ENCODE results near the gene PIWIL4.

Gene PIWIL4

DNA sequence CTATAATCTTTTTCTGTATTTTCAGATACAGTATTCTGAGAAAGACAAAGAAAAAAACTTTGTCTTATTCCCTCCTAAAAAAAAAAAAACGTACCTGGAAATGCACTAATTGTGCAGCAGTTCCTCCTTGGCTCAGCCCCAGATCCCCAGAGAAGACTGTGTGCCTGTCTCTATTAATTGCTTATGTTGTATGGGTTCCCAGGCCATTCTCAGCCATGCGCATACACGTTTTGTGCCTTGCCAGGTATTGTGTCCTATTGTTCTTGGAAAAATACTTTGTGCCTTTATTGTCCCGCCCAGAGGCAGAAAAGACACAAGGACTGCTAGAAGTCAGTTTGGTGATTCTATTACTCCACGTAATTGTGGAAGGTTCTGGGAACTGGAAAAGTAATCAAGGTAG is 91.2 kb downstream of the PIWIL4 start:
- Histone ChIP-seq H3K9me3 (ENCODE audit: control insufficient read depth in 1 of 2, low read length in 2 of 2) (no peaks in the 10 kb centered on the region), H3K27me3 (ENCODE audit: control insufficient read depth in 1 of 2, insufficient read depth in 2 of 2, low read length in 2 of 2) (no peaks in the 10 kb centered on the region), H3K4me1 (ENCODE audit: control insufficient read depth in 1 of 2, insufficient read depth in 2 of 2, low read length in 2 of 2) (no peaks in the 10 kb centered on the region), H3K36me3 (ENCODE audit: control insufficient read depth in 1 of 2, insufficient read depth in 2 of 2, low read length in 2 of 2) (no peaks in the 10 kb centered on the region), H3K4me3 (ENCODE audit: low read depth in 1 of 2, low read length in 2 of 2) (no peak overlapping the region), H3K9ac (ENCODE audit: low read depth in 1 of 2, low read length in 2 of 2) (no peak overlapping the region), H3K27ac (ENCODE audit: low read depth, low read length) (no peak overlapping the region)

DNA sequence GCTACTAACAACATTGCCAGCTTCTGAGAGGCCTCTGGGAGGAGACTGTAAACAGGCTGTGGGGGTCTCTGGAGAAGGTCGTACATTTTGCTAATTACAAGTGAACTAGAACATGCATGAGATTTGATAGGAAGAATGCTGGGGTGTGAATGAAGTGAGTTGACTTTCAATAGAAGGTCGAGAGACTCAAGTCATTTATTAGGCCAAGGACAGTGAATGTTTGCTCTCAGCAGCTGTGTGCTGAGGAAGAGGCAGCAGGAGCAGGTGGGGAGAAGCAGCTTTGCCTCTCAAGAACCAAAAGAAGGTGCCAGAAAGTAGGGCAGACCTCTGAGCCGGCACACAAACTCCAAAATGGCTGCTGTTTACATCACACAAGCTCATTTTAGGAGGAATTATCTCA is 91.7 kb downstream of the PIWIL4 start:
- Histone ChIP-seq H3K4me3 (ENCODE audit: low read depth in 1 of 2, low read length in 2 of 2) (no peak overlapping the region), H3K36me3 (ENCODE audit: control insufficient read depth in 1 of 2, insufficient read depth in 2 of 2, low read length in 2 of 2) (no peaks in the 10 kb centered on the region), H3K4me1 (ENCODE audit: control insufficient read depth in 1 of 2, insufficient read depth in 2 of 2, low read length in 2 of 2) (no peaks in the 10 kb centered on the region), H3K9me3 (ENCODE audit: control insufficient read depth in 1 of 2, low read length in 2 of 2) (no peaks in the 10 kb centered on the region), H3K27ac (ENCODE audit: low read depth, low read length) (no peak overlapping the region), H3K9ac (ENCODE audit: low read depth in 1 of 2, low read length in 2 of 2) (no peak overlapping the region), H3K27me3 (ENCODE audit: control insufficient read depth in 1 of 2, insufficient read depth in 2 of 2, low read length in 2 of 2) (no peaks in the 10 kb centered on the region)

DNA sequence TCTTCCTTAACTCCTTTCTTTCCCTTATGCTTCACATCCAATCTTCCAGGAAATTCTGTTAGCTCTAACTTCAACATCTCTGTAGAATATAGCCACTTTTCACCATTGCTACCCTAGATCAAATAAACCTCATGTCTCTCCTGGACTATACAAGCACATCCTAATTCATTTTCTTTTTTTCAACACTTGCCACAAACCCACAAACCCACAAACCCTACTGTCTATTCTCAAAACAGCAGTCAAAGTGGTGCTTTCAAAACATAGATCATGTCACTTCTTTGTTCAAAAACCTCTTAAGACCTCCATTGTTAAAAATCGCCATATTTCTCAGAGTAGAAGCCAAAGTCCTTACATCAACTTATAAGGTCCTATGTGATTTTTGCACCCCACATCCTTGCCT is 94.3 kb downstream of the PIWIL4 start:
- no peak overlapping the region for H3K4me3 ChIP-seq (ENCODE audit: low read depth in 1 of 2, low read length in 2 of 2)

DNA sequence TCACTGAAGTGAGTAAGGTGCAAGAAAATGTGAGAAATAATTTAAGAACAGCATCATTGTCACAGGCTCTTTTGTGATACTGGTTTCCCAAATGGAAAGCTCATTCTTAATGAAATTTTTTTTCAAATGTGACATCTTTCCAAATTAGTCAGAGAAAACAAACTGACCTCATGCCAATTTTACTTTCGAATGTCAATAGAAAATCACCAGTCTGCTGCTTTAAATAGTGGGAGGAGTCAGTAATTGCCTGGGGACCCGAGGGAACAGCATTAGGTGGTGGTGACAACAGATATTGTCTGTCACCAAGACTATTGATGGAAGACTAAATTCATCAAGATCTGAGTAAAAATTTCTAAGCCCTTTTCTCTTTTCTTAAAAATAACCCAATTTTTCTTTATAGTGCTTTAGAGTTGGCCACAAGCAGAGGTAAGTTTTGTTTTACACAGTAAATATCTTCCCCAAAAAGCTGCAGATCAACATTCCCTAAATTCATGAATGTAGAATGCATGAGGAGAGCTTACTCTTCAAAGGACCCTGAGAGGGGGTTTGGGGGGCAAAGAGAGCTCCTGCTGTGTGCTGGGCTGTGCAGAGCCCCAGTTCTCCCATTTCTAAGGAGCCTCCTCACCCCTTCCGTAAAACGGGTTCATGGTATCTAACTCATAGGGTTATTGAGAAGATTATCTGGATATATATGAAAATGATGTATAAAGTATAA is 95.1 kb downstream of the PIWIL4 start:
- no peak overlapping the region for H3K27ac ChIP-seq (ENCODE audit: low read depth, low read length)
- H3K27me3 ChIP-seq (ENCODE audit: control insufficient read depth in 1 of 2, insufficient read depth in 2 of 2, low read length in 2 of 2): no peaks in the 10 kb centered on the region
- H3K4me1 ChIP-seq (ENCODE audit: control insufficient read depth in 1 of 2, insufficient read depth in 2 of 2, low read length in 2 of 2): no peaks in the 10 kb centered on the region
- H3K4me3 ChIP-seq (ENCODE audit: low read depth in 1 of 2, low read length in 2 of 2): no peak overlapping the region
- no peaks in the 10 kb centered on the region for H3K36me3 ChIP-seq (ENCODE audit: control insufficient read depth in 1 of 2, insufficient read depth in 2 of 2, low read length in 2 of 2)
- no peak overlapping the region for H3K9ac ChIP-seq (ENCODE audit: low read depth in 1 of 2, low read length in 2 of 2)
- H3K9me3 ChIP-seq (ENCODE audit: control insufficient read depth in 1 of 2, low read length in 2 of 2): no peaks in the 10 kb centered on the region

More for the DNA sequence above, 94.3 kb downstream of the PIWIL4 start:
- Histone ChIP-seq H3K27me3 (ENCODE audit: control insufficient read depth in 1 of 2, insufficient read depth in 2 of 2, low read length in 2 of 2) (no peaks in the 10 kb centered on the region), H3K4me1 (ENCODE audit: control insufficient read depth in 1 of 2, insufficient read depth in 2 of 2, low read length in 2 of 2) (no peaks in the 10 kb centered on the region), H3K36me3 (ENCODE audit: control insufficient read depth in 1 of 2, insufficient read depth in 2 of 2, low read length in 2 of 2) (no peaks in the 10 kb centered on the region), H3K9ac (ENCODE audit: low read depth in 1 of 2, low read length in 2 of 2) (no peak overlapping the region), H3K9me3 (ENCODE audit: control insufficient read depth in 1 of 2, low read length in 2 of 2) (no peaks in the 10 kb centered on the region), H3K27ac (ENCODE audit: low read depth, low read length) (no peak overlapping the region)

DNA sequence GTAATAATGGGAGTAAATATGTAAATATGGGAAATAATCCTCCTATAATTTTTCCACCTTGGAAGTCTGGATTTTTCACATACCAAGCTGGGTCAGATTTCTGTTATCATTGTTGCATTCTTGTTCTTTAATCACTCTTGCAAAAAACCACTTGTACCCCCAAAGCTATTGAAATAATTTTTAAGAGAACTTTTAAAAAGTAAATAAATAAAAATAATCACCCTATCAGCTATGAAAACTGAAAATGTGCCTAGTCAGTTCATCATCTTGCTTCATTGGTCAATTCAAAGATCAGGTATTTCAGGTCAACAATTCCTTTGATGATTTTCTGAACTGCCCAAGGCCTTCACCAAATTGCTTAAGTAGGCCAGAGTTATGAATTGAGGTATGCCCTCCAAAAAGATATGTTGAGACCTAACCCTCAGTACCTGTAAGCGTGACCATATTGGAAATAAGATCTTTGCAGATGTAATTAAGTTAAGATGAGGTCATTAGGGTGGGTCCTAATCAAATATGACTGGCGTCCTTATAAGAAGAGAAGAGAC is 95.8 kb downstream of the PIWIL4 start:
- Histone ChIP-seq H3K4me1 (ENCODE audit: control insufficient read depth in 1 of 2, insufficient read depth in 2 of 2, low read length in 2 of 2) (no peaks in the 10 kb centered on the region), H3K4me3 (ENCODE audit: low read depth in 1 of 2, low read length in 2 of 2) (no peak overlapping the region), H3K36me3 (ENCODE audit: control insufficient read depth in 1 of 2, insufficient read depth in 2 of 2, low read length in 2 of 2) (no peaks in the 10 kb centered on the region), H3K27ac (ENCODE audit: low read depth, low read length) (no peak overlapping the region), H3K9me3 (ENCODE audit: control insufficient read depth in 1 of 2, low read length in 2 of 2) (no peaks in the 10 kb centered on the region), H3K27me3 (ENCODE audit: control insufficient read depth in 1 of 2, insufficient read depth in 2 of 2, low read length in 2 of 2) (no peaks in the 10 kb centered on the region), H3K9ac (ENCODE audit: low read depth in 1 of 2, low read length in 2 of 2) (no peak overlapping the region)

DNA sequence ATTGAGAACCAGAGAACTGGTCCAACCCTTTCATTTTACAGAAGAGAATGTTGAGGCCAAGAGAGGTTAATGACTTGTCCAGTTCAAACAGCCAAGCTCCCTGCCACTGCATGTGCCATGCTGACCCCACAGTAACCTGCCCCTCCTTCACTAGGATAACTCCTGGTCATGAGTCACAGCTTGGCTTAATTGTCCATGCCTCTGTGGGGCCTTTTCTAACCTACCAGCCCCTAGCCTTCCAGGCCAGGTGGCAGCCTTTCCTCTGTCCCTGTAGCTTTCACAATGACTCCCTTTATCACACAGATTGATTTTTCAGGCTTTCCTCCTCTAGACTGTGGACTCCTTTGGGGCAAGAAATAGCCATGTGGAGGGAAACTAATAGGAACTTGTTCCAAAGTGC is 97.2 kb downstream of the PIWIL4 start:
- no peaks in the 10 kb centered on the region for H3K36me3 ChIP-seq (ENCODE audit: control insufficient read depth in 1 of 2, insufficient read depth in 2 of 2, low read length in 2 of 2)

DNA sequence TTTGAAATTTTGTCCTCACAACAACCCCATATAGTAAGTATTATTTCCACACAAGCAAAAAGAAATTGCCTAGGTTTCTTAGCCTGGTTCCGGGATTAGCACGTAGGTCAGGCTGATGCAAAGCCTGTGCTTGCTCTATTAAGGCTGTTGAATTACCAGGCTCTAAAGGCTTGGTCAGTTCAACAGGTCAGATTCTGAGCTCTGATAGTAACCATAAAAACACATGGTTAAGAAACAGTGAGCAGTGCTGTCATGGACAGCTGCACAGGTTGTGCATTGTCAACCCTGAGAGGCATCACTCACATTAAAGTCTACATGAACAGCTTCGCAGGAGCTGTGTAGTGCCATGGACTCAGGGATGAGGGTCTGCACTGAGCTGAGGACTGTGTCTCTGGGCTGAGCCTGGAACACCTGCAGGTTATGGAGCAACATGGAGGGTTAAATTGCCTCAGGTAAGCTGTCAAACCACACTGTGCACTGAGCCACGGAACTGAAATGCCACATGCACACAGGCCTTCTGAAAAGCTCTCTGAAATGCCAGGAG is 98.0 kb downstream of the PIWIL4 start:
- Histone ChIP-seq H3K4me1 (ENCODE audit: control insufficient read depth in 1 of 2, insufficient read depth in 2 of 2, low read length in 2 of 2) (no peaks in the 10 kb centered on the region), H3K9ac (ENCODE audit: low read depth in 1 of 2, low read length in 2 of 2) (no peak overlapping the region), H3K36me3 (ENCODE audit: control insufficient read depth in 1 of 2, insufficient read depth in 2 of 2, low read length in 2 of 2) (no peaks in the 10 kb centered on the region), H3K27ac (ENCODE audit: low read depth, low read length) (no peak overlapping the region), H3K9me3 (ENCODE audit: control insufficient read depth in 1 of 2, low read length in 2 of 2) (no peaks in the 10 kb centered on the region), H3K27me3 (ENCODE audit: control insufficient read depth in 1 of 2, insufficient read depth in 2 of 2, low read length in 2 of 2) (no peaks in the 10 kb centered on the region), H3K4me3 (ENCODE audit: low read depth in 1 of 2, low read length in 2 of 2) (no peak overlapping the region)

More for the DNA sequence above, 97.2 kb downstream of the PIWIL4 start:
- no peak overlapping the region for H3K9ac ChIP-seq (ENCODE audit: low read depth in 1 of 2, low read length in 2 of 2)
- H3K9me3 ChIP-seq (ENCODE audit: control insufficient read depth in 1 of 2, low read length in 2 of 2): no peaks in the 10 kb centered on the region
- H3K27ac ChIP-seq (ENCODE audit: low read depth, low read length): no peak overlapping the region
- H3K4me1 ChIP-seq (ENCODE audit: control insufficient read depth in 1 of 2, insufficient read depth in 2 of 2, low read length in 2 of 2): no peaks in the 10 kb centered on the region
- H3K4me3 ChIP-seq (ENCODE audit: low read depth in 1 of 2, low read length in 2 of 2): no peak overlapping the region
- no peaks in the 10 kb centered on the region for H3K27me3 ChIP-seq (ENCODE audit: control insufficient read depth in 1 of 2, insufficient read depth in 2 of 2, low read length in 2 of 2)

DNA sequence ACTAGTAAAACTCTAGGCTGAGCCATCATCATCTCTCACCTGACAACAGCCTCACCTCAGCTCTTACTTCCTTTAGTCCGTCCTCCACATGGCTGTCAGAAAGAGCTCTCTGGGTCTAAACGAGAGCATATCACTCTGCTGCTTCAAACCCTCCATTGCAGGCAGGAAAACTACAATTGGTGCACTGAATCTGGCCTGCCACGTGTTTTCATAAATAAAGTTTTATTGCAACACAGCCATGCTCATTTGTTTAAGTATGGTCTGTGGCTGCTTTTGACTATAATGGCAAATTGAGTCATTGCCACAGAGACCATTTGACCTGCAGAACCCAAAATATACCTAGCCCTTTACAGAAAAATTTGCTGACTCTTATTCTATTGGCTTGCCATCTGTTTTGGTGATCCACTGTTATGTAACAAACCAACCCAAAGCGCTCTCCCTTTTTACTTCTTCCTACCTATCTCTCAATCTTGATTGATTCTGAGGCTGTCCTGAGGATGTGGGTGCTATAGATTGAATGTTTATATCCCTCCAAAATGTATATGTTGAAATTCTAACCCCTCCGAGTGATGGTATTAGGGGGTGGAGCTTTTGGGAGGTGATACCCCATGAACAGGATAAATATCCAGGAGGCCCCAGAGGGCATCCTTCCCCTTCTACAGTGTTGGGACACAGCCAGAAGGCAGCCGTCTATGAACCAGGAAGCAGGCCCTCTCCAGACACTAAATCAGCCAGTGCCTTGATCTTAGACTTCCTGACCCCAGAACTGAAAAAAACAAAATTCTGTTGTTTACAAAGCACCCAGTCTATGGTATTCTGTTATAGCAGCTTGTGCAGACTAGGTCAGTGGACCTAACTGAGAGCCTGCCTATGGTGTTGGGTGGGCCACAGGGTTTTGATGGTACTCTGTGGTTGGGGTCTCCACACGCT is 99.9 kb downstream of the PIWIL4 start:
- Histone ChIP-seq H3K27me3 (ENCODE audit: control insufficient read depth in 1 of 2, insufficient read depth in 2 of 2, low read length in 2 of 2) (no peaks in the 10 kb centered on the region), H3K9me3 (ENCODE audit: control insufficient read depth in 1 of 2, low read length in 2 of 2) (no peaks in the 10 kb centered on the region), H3K36me3 (ENCODE audit: control insufficient read depth in 1 of 2, insufficient read depth in 2 of 2, low read length in 2 of 2) (no peaks in the 10 kb centered on the region), H3K9ac (ENCODE audit: low read depth in 1 of 2, low read length in 2 of 2) (no peak overlapping the region), H3K4me3 (ENCODE audit: low read depth in 1 of 2, low read length in 2 of 2) (no peak overlapping the region), H3K4me1 (ENCODE audit: control insufficient read depth in 1 of 2, insufficient read depth in 2 of 2, low read length in 2 of 2) (no peaks in the 10 kb centered on the region), H3K27ac (ENCODE audit: low read depth, low read length) (no peak overlapping the region)

DNA sequence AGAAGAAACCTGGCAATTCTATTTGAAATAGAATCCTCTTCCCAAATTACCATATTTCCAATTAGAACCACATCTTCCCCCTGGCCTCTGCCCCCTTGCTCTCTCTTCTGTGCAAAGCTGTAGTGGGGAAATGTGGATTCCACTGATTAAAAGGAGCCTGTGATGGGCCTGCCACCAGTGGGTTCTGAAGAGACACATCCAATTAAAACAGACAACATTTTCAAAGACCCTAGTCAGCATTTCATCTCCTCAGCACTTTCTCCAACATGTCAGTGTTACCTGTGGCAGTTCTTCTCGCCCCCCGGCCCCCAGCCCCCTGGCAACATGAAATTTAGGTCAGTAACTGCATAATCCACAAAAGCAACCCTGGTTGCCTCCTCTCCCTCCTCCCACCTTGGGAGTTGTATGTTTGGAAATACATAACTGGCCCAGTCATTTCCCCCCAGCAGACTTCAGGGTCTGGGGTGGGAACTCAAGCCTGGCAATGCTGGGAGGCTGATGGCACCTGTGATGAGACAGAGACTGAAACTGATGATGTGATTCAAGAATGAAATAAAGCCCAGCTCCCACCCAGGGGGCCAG is 101.1 kb downstream of the PIWIL4 start:
- H3K27ac ChIP-seq (ENCODE audit: low read depth, low read length): no peak overlapping the region
- H3K4me1 ChIP-seq (ENCODE audit: control insufficient read depth in 1 of 2, insufficient read depth in 2 of 2, low read length in 2 of 2): no peaks in the 10 kb centered on the region
- no peaks in the 10 kb centered on the region for H3K27me3 ChIP-seq (ENCODE audit: control insufficient read depth in 1 of 2, insufficient read depth in 2 of 2, low read length in 2 of 2)
- H3K4me3 ChIP-seq (ENCODE audit: low read depth in 1 of 2, low read length in 2 of 2): no peak overlapping the region
- H3K9me3 ChIP-seq (ENCODE audit: control insufficient read depth in 1 of 2, low read length in 2 of 2): no peaks in the 10 kb centered on the region
- no peaks in the 10 kb centered on the region for H3K36me3 ChIP-seq (ENCODE audit: control insufficient read depth in 1 of 2, insufficient read depth in 2 of 2, low read length in 2 of 2)
- no peak overlapping the region for H3K9ac ChIP-seq (ENCODE audit: low read depth in 1 of 2, low read length in 2 of 2)

DNA sequence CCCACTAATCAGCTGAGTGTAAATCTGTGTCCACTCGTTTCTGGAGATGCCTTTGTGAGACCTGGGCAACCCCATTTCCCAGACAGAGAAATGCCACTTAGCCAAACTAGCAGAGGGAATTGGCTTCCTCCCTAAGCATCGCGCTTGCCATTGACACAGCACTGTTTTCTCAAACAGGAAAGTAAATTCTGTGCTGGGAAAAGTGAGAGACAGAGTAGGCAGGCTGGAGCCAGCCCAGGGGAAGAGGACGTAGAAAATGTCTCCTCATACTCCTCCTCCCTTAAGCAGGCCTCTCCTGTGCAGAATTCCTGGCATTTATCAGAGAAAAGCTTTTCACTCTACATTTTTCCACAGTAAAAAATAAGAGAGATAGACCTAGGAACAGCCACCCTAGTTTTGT is 101.9 kb downstream of the PIWIL4 start:
- Histone ChIP-seq H3K27me3 (ENCODE audit: control insufficient read depth in 1 of 2, insufficient read depth in 2 of 2, low read length in 2 of 2) (no peaks in the 10 kb centered on the region), H3K27ac (ENCODE audit: low read depth, low read length) (no peak overlapping the region), H3K9me3 (ENCODE audit: control insufficient read depth in 1 of 2, low read length in 2 of 2) (no peaks in the 10 kb centered on the region), H3K9ac (ENCODE audit: low read depth in 1 of 2, low read length in 2 of 2) (no peak overlapping the region), H3K36me3 (ENCODE audit: control insufficient read depth in 1 of 2, insufficient read depth in 2 of 2, low read length in 2 of 2) (no peaks in the 10 kb centered on the region), H3K4me1 (ENCODE audit: control insufficient read depth in 1 of 2, insufficient read depth in 2 of 2, low read length in 2 of 2) (no peaks in the 10 kb centered on the region), H3K4me3 (ENCODE audit: low read depth in 1 of 2, low read length in 2 of 2) (no peak overlapping the region)
